Choroid plexus epithelial cell (primary cell): ENCODE measurements around the gene FGD2.
A peak's percentile ranks its signal among the peaks of the same experiment; 100 is the strongest.

Experiments
- DNase-seq: peaks from one replicate; pipeline ENCODE4 v3.0.0-alpha.2; 2010; ENCODE audit warnings: low read depth
- H3K4me3 ChIP-seq: 2 replicates; pipeline ENCODE4 v1.5.1; 2011; ENCODE audit warnings: low read depth, mild to moderate bottlenecking, control low read depth, low read length, moderate library complexity
- CTCF ChIP-seq: conservative IDR thresholded peaks from 2 replicates; pipeline ENCODE4 v1.5.1; 2011; ENCODE audit warnings: low read depth, mild to moderate bottlenecking, control low read depth, inconsistent platforms, low read length, moderate library complexity

Gene FGD2

GRCh38 chr6:36959555-36960250 lies 45.8 kb upstream of the FGD2 start:
- no peak overlapping the region for H3K4me3 ChIP-seq
- no peak for DNase-seq
- no peak for TF ChIP-seq CTCF

- H3K4me3 ChIP-seq, result no peak overlapping the region
- no peak for TF ChIP-seq CTCF
- DNase-seq, result no peak
Observed at GRCh38 chr6:36961441-36962435, 43.7 kb upstream of the FGD2 start.

GRCh38 chr6:36962874-36963273 lies 42.6 kb upstream of the FGD2 start:
- TF ChIP-seq CTCF, result no peak
- DNase-seq, result peak; percentile 65
- no peak overlapping the region for H3K4me3 ChIP-seq

- DNase-seq, result no peak
- H3K4me3 ChIP-seq, result no peak overlapping the region
- TF ChIP-seq CTCF, result no peak
Observed at GRCh38 chr6:36963451-36964290, 41.8 kb upstream of the FGD2 start.

GRCh38 chr6:36964349-36964748 lies 41.1 kb upstream of the FGD2 start:
- TF ChIP-seq CTCF, result no peak
- no peak overlapping the region for H3K4me3 ChIP-seq
- no peak for DNase-seq

GRCh38 chr6:36964908-36965307 lies 40.5 kb upstream of the FGD2 start:
- no peak overlapping the region for H3K4me3 ChIP-seq
- no peak for TF ChIP-seq CTCF
- no peak for DNase-seq
